ENCODE results near the gene SVIL.

- TF ChIP-seq, protein P1, sequence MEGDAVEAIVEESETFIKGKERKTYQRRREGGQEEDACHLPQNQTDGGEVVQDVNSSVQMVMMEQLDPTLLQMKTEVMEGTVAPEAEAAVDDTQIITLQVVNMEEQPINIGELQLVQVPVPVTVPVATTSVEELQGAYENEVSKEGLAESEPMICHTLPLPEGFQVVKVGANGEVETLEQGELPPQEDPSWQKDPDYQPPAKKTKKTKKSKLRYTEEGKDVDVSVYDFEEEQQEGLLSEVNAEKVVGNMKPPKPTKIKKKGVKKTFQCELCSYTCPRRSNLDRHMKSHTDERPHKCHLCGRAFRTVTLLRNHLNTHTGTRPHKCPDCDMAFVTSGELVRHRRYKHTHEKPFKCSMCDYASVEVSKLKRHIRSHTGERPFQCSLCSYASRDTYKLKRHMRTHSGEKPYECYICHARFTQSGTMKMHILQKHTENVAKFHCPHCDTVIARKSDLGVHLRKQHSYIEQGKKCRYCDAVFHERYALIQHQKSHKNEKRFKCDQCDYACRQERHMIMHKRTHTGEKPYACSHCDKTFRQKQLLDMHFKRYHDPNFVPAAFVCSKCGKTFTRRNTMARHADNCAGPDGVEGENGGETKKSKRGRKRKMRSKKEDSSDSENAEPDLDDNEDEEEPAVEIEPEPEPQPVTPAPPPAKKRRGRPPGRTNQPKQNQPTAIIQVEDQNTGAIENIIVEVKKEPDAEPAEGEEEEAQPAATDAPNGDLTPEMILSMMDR (IDR thresholded peaks at IDR 0.05): no peak
- no peak for TF ChIP-seq POLR2A (IDR thresholded peaks at IDR 0.05)
These were observed 65.0 kb downstream of the SVIL start for GRCh38 chr10:29569795-29570194.

Measured in heart left ventricle (tissue), 13 donors.